T-helper 1 cell (primary cell): ENCODE data around the gene SHB.

Experiments used
- DNase-seq, 5 donors: peaks; one replicate each; pipeline ENCODE4 v3.0.0-alpha.2; 2012 to 2020

SHB gene

DNA sequence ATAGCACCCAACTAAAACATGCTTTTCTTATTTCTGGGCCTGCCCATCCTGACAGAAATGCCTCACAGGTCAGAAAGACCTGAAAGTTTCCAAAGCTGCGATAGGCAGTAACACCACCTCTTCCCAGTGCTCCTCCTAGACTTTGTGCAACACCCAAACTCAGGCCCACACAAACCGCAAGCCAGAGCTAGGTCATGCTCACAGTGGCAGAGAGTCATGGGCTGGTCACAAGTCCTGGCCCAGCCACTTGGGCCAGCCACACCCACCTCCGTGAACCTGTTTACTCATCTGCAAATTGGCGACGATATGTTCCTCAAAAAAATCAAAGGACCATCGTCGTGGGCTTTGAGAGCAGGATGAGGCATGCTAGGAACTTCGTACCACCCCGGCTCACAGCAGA, 121.0 kb downstream of the SHB start:
- DNase-seq: no peak

DNA sequence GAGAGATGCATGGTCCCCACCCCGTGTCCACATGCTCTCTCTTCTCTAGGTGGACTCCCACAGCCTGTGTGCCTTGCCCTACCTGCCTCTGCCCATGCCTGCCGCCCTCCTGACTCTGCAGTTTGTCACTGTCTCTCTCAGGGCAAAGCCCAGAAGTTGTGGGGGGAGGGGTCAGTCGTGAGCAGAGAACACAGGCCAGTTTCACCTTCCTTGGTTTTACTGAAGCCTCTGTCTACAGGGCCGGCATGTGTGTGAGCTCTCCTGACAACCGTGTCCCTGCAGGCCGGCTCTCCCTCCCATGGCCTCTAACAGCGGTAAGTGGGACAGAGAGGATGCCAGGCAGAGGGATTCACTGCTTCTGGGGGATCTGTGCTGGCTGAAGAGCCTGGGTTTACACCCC, 121.6 kb downstream of the SHB start:
- no peak for DNase-seq

GRCh38 chr9:37946971-37947370, 122.1 kb downstream of the SHB start:
- no peak for DNase-seq

DNA sequence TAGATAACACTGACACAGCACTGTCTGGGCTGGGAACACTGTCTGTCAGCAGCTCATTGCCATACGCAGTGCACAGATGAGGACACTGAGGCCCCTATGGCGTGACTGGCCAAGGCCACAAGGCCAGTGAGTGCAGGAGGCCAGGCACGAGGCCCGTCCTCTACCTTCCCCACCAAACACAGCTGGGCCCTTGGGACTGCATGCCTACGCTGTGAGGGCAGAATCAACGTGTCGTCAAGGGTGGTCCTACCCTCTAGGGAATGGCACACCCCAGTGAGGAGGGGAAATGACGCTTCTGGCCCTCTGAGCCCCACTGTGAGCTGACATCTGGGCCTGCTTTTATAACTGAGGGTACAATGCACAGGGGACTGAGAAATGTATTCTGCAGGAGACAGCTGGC, 123.0 kb downstream of the SHB start:
- no peak for DNase-seq

DNA sequence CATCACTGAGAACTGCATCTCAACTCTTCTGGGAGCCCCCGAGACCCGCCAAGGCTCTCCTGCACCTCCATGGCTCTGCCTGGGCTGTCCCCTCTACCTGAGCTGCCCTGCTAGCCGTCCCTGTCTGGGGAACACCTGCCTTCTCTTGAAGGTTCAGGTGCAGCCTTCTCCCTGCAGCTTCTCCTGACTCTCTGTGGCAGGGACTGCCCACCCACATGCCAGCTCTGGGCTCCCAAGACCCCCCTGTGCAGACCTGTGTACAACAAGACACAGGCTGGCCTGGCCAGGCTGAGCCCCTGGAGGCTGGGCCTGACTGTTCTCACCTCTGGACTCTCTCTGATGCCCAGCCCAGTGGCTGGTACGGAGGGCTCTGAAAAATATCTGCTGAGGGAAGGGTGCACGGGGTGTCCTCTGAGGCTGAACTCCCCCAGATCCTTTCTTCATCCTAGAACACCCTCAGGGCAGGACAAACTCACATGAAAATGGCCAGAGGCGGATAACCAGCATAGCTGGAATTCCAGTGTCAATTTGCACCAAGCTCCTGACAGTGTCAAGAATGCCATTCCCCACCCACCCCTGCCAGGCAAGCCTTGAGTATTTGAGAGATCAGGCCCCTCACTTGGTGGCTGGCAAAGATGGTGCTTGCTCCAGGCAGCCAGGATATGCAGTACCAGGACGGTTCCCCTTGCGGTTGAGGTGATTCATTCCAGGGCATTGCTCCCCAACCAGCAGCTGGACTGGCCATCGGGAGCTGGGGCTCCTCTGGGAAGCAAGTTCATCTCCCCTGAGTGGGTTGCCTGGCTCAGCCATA, 124.2 kb downstream of the SHB start:
- DNase-seq: no peak

GRCh38 chr9:37944266-37944650, 124.8 kb downstream of the SHB start:
- DNase-seq: no peak

DNA sequence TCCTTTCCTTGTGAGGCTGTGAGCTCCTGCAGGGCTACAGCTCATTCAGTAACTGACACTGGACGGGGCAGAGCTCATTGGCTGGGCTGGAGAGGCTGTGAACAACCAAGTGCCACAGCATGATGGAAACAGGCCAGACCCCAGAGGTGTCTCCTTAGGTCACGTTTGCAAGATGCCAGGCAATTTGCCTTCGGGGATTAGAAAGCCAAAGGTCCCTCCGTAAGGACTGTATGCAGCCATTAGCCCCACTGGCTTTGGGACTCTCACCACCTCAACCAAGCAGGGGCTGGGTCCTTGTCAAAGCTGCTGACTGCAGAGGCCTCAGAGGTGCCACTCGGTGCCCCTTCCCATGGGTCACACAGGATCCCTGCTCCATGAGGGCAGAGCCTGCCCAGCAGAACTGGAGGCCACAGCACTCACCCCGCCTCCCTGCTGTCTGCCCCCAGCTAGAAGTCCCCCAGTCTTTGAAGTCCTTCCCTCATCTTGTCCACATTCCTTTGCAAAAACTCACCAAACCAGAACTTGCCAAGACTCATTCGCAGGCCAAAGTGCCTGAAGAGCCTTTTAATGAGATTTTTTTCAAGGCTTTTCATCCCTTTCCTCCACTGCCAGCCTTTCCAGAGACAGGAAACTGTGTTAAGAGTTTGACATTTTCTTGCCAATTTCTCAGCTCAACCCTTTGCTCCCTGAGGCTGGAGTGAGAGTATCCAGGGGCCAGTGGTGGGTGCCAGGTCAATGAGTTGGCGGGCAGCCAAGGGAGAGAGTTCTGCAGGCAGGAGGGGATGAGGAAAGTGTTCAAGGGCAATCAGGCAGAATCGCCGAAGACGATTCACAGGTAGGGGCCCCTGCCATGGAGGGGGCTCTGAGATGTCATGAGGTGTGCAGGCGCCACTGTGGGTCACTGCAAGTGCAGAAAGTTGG, 125.4 kb downstream of the SHB start:
- DNase-seq: no peak

- DNase-seq: no peak
Observed at GRCh38 chr9:37942621-37943344, 126.2 kb downstream of the SHB start.

DNA sequence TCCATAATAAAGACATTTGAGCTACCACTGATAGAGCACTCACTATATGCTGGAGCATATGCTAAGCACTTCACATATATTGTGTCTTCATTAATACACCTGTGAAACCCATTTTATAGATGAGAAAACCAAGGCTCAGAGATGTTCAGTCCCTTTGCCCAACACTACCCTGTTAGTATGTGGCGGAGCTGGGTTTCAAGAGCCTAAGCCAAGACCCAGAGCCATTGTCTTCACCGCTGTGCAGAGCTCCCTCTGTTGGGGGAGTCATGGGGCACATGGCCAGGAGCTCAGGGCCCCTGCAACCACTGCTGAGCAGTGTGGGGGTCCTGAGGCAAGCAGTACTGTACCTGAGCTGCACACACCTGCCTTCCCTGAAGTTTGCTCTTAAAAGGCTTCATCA, 127.8 kb downstream of the SHB start:
- DNase-seq: no peak

- DNase-seq: no peak
Observed at GRCh38 chr9:37939575-37940095, 129.4 kb downstream of the SHB start.

DNA sequence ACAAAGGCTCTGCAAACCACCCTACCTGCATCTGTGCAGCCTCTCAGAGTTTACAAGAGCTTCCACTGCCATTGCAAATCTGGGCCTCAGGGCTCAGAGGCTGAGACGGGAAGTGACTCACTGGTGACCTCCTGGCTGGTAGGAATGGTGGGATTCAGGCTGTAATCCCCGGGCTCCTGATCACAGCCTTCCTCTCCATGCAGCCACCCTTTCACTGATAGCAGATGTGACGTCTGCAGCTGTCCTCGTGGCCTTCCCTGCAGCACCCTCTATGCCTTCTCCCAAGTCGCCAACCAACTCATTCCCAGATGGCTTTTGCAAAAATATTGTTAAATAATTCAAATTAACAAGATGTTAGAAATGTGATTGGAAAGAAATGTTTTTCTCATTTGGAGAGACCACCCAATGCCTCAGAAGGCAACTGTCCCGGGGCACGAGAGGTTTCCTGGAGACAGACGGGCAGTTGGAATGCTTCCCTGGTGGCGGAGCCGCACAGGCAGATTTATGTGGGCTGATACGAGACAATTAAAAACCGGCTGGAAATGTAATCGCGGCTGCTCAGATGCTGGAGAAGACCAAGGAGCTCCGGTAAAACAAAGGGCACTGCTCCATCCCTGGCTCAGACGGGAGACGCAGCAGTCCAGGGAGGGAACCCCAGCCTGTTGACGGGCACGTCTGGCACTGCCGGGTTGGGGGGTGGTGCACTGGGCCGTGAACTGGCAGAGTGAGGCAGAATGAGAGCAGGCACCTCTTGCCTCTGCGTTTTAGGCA, 130.7 kb downstream of the SHB start:
- DNase-seq: no peak

DNA sequence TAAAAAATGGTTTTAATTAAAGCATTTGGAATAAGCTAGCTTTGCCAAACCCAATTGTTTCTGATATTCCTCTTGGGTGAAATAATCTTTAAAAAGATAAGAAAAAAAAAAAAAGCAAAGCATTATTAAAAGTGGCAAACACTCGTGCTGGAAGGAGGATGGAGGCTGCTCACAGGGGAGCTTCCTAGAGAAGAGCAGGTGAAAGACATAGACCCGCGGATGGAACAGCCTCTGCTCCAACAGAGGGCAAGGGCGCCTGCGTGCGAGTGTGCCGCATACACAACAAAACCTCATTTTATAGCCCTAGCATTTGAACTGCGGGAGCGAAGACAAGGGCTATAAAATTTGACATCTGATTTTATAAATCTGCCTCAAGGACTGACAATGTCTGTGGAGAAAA, 131.7 kb downstream of the SHB start:
- no peak for DNase-seq

DNA sequence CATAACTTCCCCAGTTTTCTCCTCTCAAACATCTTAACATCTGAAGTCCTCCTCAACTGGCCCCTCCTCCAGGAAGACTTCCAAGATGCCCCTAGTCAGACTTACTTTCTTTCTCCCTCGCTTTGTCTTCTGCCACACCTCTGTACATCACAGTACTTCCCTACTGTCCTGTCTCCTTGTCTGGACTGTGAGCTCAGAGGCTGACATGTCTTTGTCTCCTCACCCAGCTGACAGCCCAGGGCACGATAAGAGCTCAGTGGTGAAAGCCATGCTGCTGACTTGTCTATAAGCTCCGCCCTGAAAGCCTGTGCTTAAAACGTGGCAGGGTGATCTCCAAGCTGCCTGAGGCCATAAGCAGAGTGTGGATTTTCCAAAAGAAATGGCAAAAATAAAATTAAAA, 132.1 kb downstream of the SHB start:
- no peak for DNase-seq

GRCh38 chr9:37936376-37936775, 132.7 kb downstream of the SHB start:
- DNase-seq: no peak

- DNase-seq: no peak
Observed at GRCh38 chr9:37935096-37935495, 133.9 kb downstream of the SHB start.

GRCh38 chr9:37931592-37931991, 137.4 kb downstream of the SHB start:
- DNase-seq: no peak

- no peak for DNase-seq
Observed at GRCh38 chr9:37929441-37929895, 139.6 kb downstream of the SHB start.

GRCh38 chr9:37928552-37929430, 140.2 kb downstream of the SHB start:
- DNase-seq: no peak

- no peak for DNase-seq
Observed at GRCh38 chr9:37927601-37928551, 141.2 kb downstream of the SHB start.

- DNase-seq: no peak
Observed at GRCh38 chr9:37927132-37927531, 141.9 kb downstream of the SHB start.
